Measurements from ENCODE around the gene OTUD3. TPM values are rescaled to one million over a fixed set of nuclear protein-coding genes. Genes with fewer than 3 reads are reported as not detected.
A peak's percentile ranks its signal among the peaks of the same experiment; 100 is the strongest.

The OTUD3 gene
- total RNA-seq, 1 experiment from 2014 or later = 15.1 TPM

DNA sequence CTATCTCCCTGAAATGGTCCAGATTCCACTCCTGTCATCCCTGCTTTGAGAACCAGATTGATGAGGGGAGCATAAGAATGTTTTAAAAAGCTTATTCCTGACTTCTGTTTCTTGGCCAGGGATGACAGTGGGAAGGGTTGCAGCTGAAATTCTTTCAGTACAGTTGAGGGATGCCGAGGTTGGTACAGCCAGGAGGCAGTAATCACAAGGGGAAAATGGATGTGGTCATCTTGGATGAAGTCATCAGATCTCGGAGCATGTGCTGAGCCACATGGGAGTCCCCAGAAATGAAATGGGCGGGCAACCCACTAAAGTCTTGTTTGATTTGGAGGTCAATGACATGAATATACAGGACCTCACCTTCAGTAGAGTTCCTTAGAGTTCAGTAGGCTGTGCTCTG is 59.9 kb downstream of the OTUD3 start:
- no TSS peak for BruUV-seq (replicated peaks)

DNA sequence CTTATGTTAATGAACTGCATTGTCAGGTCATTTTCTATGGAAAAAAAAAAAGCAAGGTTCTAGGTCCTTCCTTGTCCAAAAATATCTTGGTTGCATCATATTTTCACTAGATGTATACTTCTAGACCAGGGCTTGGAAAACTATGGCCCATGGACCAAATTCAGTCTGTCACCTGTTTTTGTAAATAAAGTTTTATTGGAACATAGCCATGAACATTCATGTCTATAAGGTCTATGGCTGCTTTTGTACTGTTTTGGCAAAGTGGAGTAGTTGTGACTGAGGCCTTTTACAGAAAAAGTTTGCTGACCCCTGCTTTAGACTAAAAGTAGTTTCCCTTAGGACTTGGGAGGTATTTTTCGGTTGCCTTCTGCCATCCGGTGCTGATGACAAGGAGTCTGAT is 60.5 kb downstream of the OTUD3 start:
- Mint-ChIP-seq H3K9me3 (ENCODE audit: unreplicated experiment) (peaks cover 31% of the 10 kb centered on the region), H3K27me3 (ENCODE audit: insufficient read depth, unreplicated experiment) (no peaks in the 10 kb centered on the region), H3K27ac (ENCODE audit: unreplicated experiment) (no peak overlapping the region), H3K4me3 (ENCODE audit: unreplicated experiment) (no peak overlapping the region), H3K4me1 (ENCODE audit: low read depth, unreplicated experiment) (peaks cover 18% of the 10 kb centered on the region), H3K36me3 (ENCODE audit: insufficient read depth, unreplicated experiment) (peaks cover 22% of the 10 kb centered on the region)
- Histone ChIP-seq H3K4me1 (peaks cover 22% of the 10 kb centered on the region), H3K27me3 (replicated peaks; ENCODE audit: control insufficient read depth, insufficient read depth, low read length) (no peaks in the 10 kb centered on the region), H3K4me3 (ENCODE audit: low read depth, low read length) (no peak overlapping the region), H3K36me3 (ENCODE audit: control insufficient read depth, insufficient read depth, low read length) (no peaks in the 10 kb centered on the region), H3K9me3 (peaks cover 27% of the 10 kb centered on the region)
- ChIA-PET POLR2A (no interaction called here), CTCF (no interaction called here)
- no TSS peak for BruUV-seq (replicated peaks)
- intact Hi-C loops (cut with micrococcal nuclease; ENCODE audit: unreplicated experiment) = no loop called here
- TF ChIP-seq, protein P1, sequence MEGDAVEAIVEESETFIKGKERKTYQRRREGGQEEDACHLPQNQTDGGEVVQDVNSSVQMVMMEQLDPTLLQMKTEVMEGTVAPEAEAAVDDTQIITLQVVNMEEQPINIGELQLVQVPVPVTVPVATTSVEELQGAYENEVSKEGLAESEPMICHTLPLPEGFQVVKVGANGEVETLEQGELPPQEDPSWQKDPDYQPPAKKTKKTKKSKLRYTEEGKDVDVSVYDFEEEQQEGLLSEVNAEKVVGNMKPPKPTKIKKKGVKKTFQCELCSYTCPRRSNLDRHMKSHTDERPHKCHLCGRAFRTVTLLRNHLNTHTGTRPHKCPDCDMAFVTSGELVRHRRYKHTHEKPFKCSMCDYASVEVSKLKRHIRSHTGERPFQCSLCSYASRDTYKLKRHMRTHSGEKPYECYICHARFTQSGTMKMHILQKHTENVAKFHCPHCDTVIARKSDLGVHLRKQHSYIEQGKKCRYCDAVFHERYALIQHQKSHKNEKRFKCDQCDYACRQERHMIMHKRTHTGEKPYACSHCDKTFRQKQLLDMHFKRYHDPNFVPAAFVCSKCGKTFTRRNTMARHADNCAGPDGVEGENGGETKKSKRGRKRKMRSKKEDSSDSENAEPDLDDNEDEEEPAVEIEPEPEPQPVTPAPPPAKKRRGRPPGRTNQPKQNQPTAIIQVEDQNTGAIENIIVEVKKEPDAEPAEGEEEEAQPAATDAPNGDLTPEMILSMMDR (IDR thresholded peaks at IDR 0.05; ENCODE audit: insufficient read depth in 1 of 2, low read depth in 1 of 2, low read length in 1 of 2, severe bottlenecking in 1 of 2, unreplicated experiment in 1 of 2) = no peak
- DNase-seq = no peak

More for the DNA sequence above, 59.9 kb downstream of the OTUD3 start:
- Histone ChIP-seq H3K4me1 (peaks cover 16% of the 10 kb centered on the region), H3K27me3 (replicated peaks; ENCODE audit: control insufficient read depth, insufficient read depth, low read length) (no peaks in the 10 kb centered on the region), H3K4me3 (ENCODE audit: low read depth, low read length) (no peak overlapping the region), H3K36me3 (ENCODE audit: control insufficient read depth, insufficient read depth, low read length) (no peaks in the 10 kb centered on the region), H3K9me3 (peaks cover 23% of the 10 kb centered on the region)
- Mint-ChIP-seq H3K27me3 (ENCODE audit: insufficient read depth, unreplicated experiment) (no peaks in the 10 kb centered on the region), H3K4me3 (ENCODE audit: unreplicated experiment) (no peak overlapping the region), H3K36me3 (ENCODE audit: insufficient read depth, unreplicated experiment) (peaks cover 22% of the 10 kb centered on the region), H3K9me3 (ENCODE audit: unreplicated experiment) (peaks cover 37% of the 10 kb centered on the region), H3K4me1 (ENCODE audit: low read depth, unreplicated experiment) (peaks cover 18% of the 10 kb centered on the region), H3K27ac (ENCODE audit: unreplicated experiment) (no peak overlapping the region)
- intact Hi-C loops (cut with micrococcal nuclease; ENCODE audit: unreplicated experiment) = no loop called here
- DNase-seq = no peak
- POLR2A ChIA-PET = no interaction called here
- TF ChIP-seq, protein P1 (IDR thresholded peaks at IDR 0.05; ENCODE audit: insufficient read depth in 1 of 2, low read depth in 1 of 2, low read length in 1 of 2, severe bottlenecking in 1 of 2, unreplicated experiment in 1 of 2) = no peak
- CTCF ChIA-PET = no interaction called here

DNA sequence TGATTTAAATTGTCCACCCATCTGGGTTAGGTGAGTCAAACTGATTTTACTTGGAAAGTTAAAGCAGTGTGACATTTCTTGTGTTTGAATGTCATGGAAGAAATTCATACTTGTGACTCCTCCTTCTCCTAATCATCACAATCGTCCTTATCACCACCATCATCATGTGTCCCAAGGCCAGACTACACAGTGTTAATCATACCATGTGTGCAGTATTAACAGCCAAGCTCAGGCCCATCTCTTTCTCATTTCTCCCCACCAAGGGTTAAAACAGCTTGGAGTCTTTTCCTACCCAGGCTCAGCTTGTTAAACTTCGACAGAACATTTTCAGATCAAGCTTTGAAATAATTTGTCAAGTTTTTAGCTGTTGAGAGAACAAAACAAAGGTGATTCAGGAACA is 63.7 kb downstream of the OTUD3 start:
- BruUV-seq (replicated peaks) = no TSS peak
- peak in 1 of 2 experiments; percentile 51 for DNase-seq
- H3K27me3 ChIP-seq (replicated peaks; ENCODE audit: control insufficient read depth, insufficient read depth, low read length) = no peaks in the 10 kb centered on the region
- Mint-ChIP-seq H3K27ac (ENCODE audit: unreplicated experiment) (peak overlapping the region; percentile 87), H3K4me3 (ENCODE audit: unreplicated experiment) (no peak overlapping the region), H3K27me3 (ENCODE audit: insufficient read depth, unreplicated experiment) (no peaks in the 10 kb centered on the region), H3K4me1 (ENCODE audit: low read depth, unreplicated experiment) (peaks cover 23% of the 10 kb centered on the region), H3K36me3 (ENCODE audit: insufficient read depth, unreplicated experiment) (peaks cover 27% of the 10 kb centered on the region), H3K9me3 (ENCODE audit: unreplicated experiment) (peaks cover 12% of the 10 kb centered on the region)
- H3K9me3 ChIP-seq = peaks cover 27% of the 10 kb centered on the region
- ChIA-PET CTCF (interaction anchor here (0.9 to 1.0 kb wide), 3 partner anchors 28 to 37 kb away, joined by 4 to 10 read pairs (median 5); no protein-coding TSS in a partner anchor), POLR2A (no interaction called here)
- H3K4me1 ChIP-seq = peaks cover 29% of the 10 kb centered on the region
- TF ChIP-seq, protein P1 (IDR thresholded peaks at IDR 0.05; ENCODE audit: insufficient read depth in 1 of 2, low read depth in 1 of 2, low read length in 1 of 2, severe bottlenecking in 1 of 2, unreplicated experiment in 1 of 2) = no peak
- intact Hi-C loops (cut with micrococcal nuclease; ENCODE audit: unreplicated experiment) = loop anchor here (1.0 to 2.0 kb wide), 3 partner anchors 19 to 35 kb away; no protein-coding TSS in a partner anchor
- H3K36me3 ChIP-seq (ENCODE audit: control insufficient read depth, insufficient read depth, low read length) = no peaks in the 10 kb centered on the region
- H3K4me3 ChIP-seq (ENCODE audit: low read depth, low read length) = no peak overlapping the region

Measured in Caco-2 (cell line).